SU-DHL-6 (cell line): Measurements from ENCODE around the gene CIB4.

Source experiments
- H2AFZ ChIP-seq: fragments of 200-600 bp; sonication (generic); 2 replicates; pipeline ENCODE4 v1.6.1; 2014; ENCODE audit warnings: low read depth, mild to moderate bottlenecking, moderate library complexity, mixed read lengths, antibody characterized with exemption, low read length; ENCODE audit not compliant: severe bottlenecking
- H3F3A ChIP-seq: fragments of 200-600 bp; shearing (Covaris generic); 2 replicates; pipeline ENCODE4 v1.6.0; 2016; ENCODE audit warnings: antibody characterized with exemption, mild to moderate bottlenecking; ENCODE audit not compliant: insufficient read depth
- H3K27ac ChIP-seq: fragments of 200-600 bp; sonication (generic); 2 replicates; pipeline ENCODE4 v1.5.1; 2016; ENCODE audit warnings: low read depth, mild to moderate bottlenecking, low read length, moderate library complexity, mixed read lengths
- H3K27me3 ChIP-seq: fragments of 200-600 bp; sonication (generic), shearing (Covaris generic); 2 replicates; pipeline ENCODE4 v1.6.0; 2014; ENCODE audit warnings: mild to moderate bottlenecking, low read length
- H3K36me3 ChIP-seq: fragments of 200-600 bp; sonication (generic); 2 replicates; pipeline ENCODE4 v1.6.1; 2014; ENCODE audit warnings: mild to moderate bottlenecking, low read length, mixed read lengths
- H3K4me2 ChIP-seq: fragments of 300-600, 200-600 bp; shearing (Covaris generic), sonication (generic); 2 replicates; pipeline ENCODE4 v1.6.0; 2014; ENCODE audit warnings: low read length, low read depth, mild to moderate bottlenecking; ENCODE audit not compliant: poor library complexity, severe bottlenecking
- H3K4me3 ChIP-seq: fragments of 200-600 bp; sonication (generic); 2 replicates; pipeline ENCODE4 v1.5.1; 2014; ENCODE audit warnings: antibody characterized with exemption, low read length, mild to moderate bottlenecking, mixed read lengths; ENCODE audit not compliant: insufficient read depth, poor library complexity, severe bottlenecking
- H3K79me2 ChIP-seq: fragments of 200-600 bp; sonication (generic); 2 replicates; pipeline ENCODE4 v1.6.1; 2014; ENCODE audit warnings: mild to moderate bottlenecking, low read length, moderate library complexity; ENCODE audit not compliant: insufficient read depth
- H3K9ac ChIP-seq: fragments of 200-600 bp; sonication (generic); 2 replicates; pipeline ENCODE4 v1.7.0; 2014; ENCODE audit warnings: mild to moderate bottlenecking, low read length
- H3K9me2 ChIP-seq: fragments of 200-600 bp; sonication (generic); replicated peaks from 2 replicates; pipeline ENCODE4 v1.6.1; 2014; ENCODE audit warnings: low read length; ENCODE audit not compliant: insufficient read depth
- H3K9me3 ChIP-seq: fragments of 200-600 bp; sonication (generic); 2 replicates; pipeline ENCODE4 v1.6.1; 2014; ENCODE audit warnings: low read length, mixed read lengths; ENCODE audit not compliant: insufficient read depth
- H4K20me1 ChIP-seq: fragments of 200-600 bp; sonication (generic); 2 replicates; pipeline ENCODE4 v1.6.1; 2014; ENCODE audit warnings: low read depth, mild to moderate bottlenecking, antibody characterized with exemption, low read length, moderate library complexity, mixed read lengths
- EZH2phosphoT487 ChIP-seq: fragments of 200-600 bp; sonication (generic), shearing (Covaris generic); conservative IDR thresholded peaks from 2 replicates; pipeline ENCODE4 v1.6.1; 2018; ENCODE audit warnings: mild to moderate bottlenecking, antibody characterized with exemption, low read length, moderate library complexity, mixed read lengths
- TF ChIP-seq, protein P1 (sequence below): fragments of 200-600 bp; sonication (generic); IDR thresholded peaks from one replicate; pipeline ENCODE4 v1.5.1; 2017; ENCODE audit warnings: antibody characterized with exemption, mild to moderate bottlenecking, low read length, moderate library complexity; ENCODE audit not compliant: insufficient read depth, poor library complexity, severe bottlenecking

CIB4 gene

GRCh38 chr2:26572591-26572990, 68.6 kb downstream of the CIB4 start:
- H4K20me1 ChIP-seq, result no peaks in the 10 kb centered on the region

GRCh38 chr2:26571316-26571715, 69.8 kb downstream of the CIB4 start:
- Histone ChIP-seq H3K36me3 (no peaks in the 10 kb centered on the region), H3K9ac (no peak overlapping the region), H3K4me3 (no peak overlapping the region), H3F3A (no peaks in the 10 kb centered on the region), H2AFZ (no peak overlapping the region), H3K27me3 (no peaks in the 10 kb centered on the region), H3K9me2 (no peaks in the 10 kb centered on the region), H4K20me1 (no peaks in the 10 kb centered on the region), H3K27ac (no peak overlapping the region), H3K9me3 (no peaks in the 10 kb centered on the region), H3K4me2 (no peak overlapping the region), H3K79me2 (no peaks in the 10 kb centered on the region)
- TF ChIP-seq, protein P1, sequence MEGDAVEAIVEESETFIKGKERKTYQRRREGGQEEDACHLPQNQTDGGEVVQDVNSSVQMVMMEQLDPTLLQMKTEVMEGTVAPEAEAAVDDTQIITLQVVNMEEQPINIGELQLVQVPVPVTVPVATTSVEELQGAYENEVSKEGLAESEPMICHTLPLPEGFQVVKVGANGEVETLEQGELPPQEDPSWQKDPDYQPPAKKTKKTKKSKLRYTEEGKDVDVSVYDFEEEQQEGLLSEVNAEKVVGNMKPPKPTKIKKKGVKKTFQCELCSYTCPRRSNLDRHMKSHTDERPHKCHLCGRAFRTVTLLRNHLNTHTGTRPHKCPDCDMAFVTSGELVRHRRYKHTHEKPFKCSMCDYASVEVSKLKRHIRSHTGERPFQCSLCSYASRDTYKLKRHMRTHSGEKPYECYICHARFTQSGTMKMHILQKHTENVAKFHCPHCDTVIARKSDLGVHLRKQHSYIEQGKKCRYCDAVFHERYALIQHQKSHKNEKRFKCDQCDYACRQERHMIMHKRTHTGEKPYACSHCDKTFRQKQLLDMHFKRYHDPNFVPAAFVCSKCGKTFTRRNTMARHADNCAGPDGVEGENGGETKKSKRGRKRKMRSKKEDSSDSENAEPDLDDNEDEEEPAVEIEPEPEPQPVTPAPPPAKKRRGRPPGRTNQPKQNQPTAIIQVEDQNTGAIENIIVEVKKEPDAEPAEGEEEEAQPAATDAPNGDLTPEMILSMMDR, result no peak

More at GRCh38 chr2:26572591-26572990, 68.6 kb downstream of the CIB4 start:
- H3K27ac ChIP-seq, result no peak overlapping the region
- H3K9me3 ChIP-seq, result no peaks in the 10 kb centered on the region
- no peak overlapping the region for H3K4me3 ChIP-seq
- TF ChIP-seq, protein P1, result no peak
- no peak for TF ChIP-seq EZH2phosphoT487
- H3K36me3 ChIP-seq, result no peaks in the 10 kb centered on the region
- H3K27me3 ChIP-seq, result no peaks in the 10 kb centered on the region
- H3K9ac ChIP-seq, result no peak overlapping the region
- H3K9me2 ChIP-seq, result no peaks in the 10 kb centered on the region
- no peak overlapping the region for H3K4me2 ChIP-seq
- H2AFZ ChIP-seq, result no peak overlapping the region
- no peaks in the 10 kb centered on the region for H3F3A ChIP-seq
- H3K79me2 ChIP-seq, result no peaks in the 10 kb centered on the region

- Histone ChIP-seq H3K9me3 (no peaks in the 10 kb centered on the region), H3F3A (no peaks in the 10 kb centered on the region)
Measured at GRCh38 chr2:26570083-26570430, 71.1 kb downstream of the CIB4 start.

More at GRCh38 chr2:26570083-26570430, 71.1 kb downstream of the CIB4 start:
- Histone ChIP-seq H3K4me3 (no peak overlapping the region), H3K27me3 (no peaks in the 10 kb centered on the region), H2AFZ (no peak overlapping the region), H3K9me2 (no peaks in the 10 kb centered on the region), H3K27ac (no peak overlapping the region), H3K4me2 (no peak overlapping the region), H3K79me2 (no peaks in the 10 kb centered on the region), H3K36me3 (no peaks in the 10 kb centered on the region), H3K9ac (no peak overlapping the region), H4K20me1 (no peaks in the 10 kb centered on the region)
- TF ChIP-seq, protein P1, result no peak
- TF ChIP-seq EZH2phosphoT487, result no peak
